GM10266 (cell line): ENCODE results near the gene TPCN2.

Source experiments
- DNase-seq: peaks from one replicate; pipeline ENCODE4 v3.0.0; 2012; ENCODE audit errors: extremely low spot score
- CTCF ChIP-seq: IDR thresholded peaks from 2 replicates; pipeline ENCODE4 v1.5.1; 2012; ENCODE audit warnings: mild to moderate bottlenecking, low read depth; ENCODE audit not compliant: control insufficient read depth, insufficient read depth; ENCODE audit errors: missing control alignments

Gene TPCN2

GRCh38 chr11:69096473-69096872 is 47.7 kb downstream of the TPCN2 start:
- TF ChIP-seq CTCF, result no peak
- DNase-seq, result no peak

- TF ChIP-seq CTCF, result no peak
- DNase-seq, result no peak
Observed at GRCh38 chr11:69097263-69097662, 48.5 kb downstream of the TPCN2 start.

- DNase-seq, result no peak
- TF ChIP-seq CTCF, result no peak
Observed at GRCh38 chr11:69099180-69099579, 50.4 kb downstream of the TPCN2 start.

- no peak for DNase-seq
- no peak for TF ChIP-seq CTCF
Observed at GRCh38 chr11:69100454-69101114, 51.9 kb downstream of the TPCN2 start.

GRCh38 chr11:69101115-69101791 is 52.5 kb downstream of the TPCN2 start:
- peak; percentile 98 for TF ChIP-seq CTCF
- peak; percentile 85 for DNase-seq

- no peak for TF ChIP-seq CTCF
- no peak for DNase-seq
Observed at GRCh38 chr11:69101792-69102695, 53.3 kb downstream of the TPCN2 start.
